ENCODE results near the gene AATK. TPM values are rescaled to one million over a fixed set of nuclear protein-coding genes. Genes with fewer than 3 reads are reported as not detected.

Gene AATK
- total RNA-seq, 1 experiment from 2014 or later: 1.1 TPM

GRCh38 chr17:81160306-81160705 lies 5.7 kb downstream of the AATK start:
- no peak for ATAC-seq
- peaks cover 6% of the 10 kb centered on the region for H3K27me3 ChIP-seq (ENCODE audit: low read length)

GRCh38 chr17:81159611-81160265 lies 6.3 kb downstream of the AATK start:
- BruUV-seq (replicated peaks): no TSS peak
- Histone ChIP-seq H3K4me2 (ENCODE audit: low read length) (no peak overlapping the region), H2AFZ (ENCODE audit: low read length) (no peak overlapping the region), H3K9me2 (replicated peaks; ENCODE audit: low read length) (no peaks in the 10 kb centered on the region), H3K79me2 (ENCODE audit: low read length) (no peaks in the 10 kb centered on the region), H3F3A (ENCODE audit: low read length, unreplicated experiment) (no peaks in the 10 kb centered on the region), H3K27me3 (ENCODE audit: low read length) (peaks cover under 1% of the 10 kb centered on the region; the same call in 1 of the 2 replicates), H4K20me1 (ENCODE audit: low read length) (no peaks in the 10 kb centered on the region), H3K4me3 (ENCODE audit: low read length) (no peak overlapping the region), H3K9me3 (ENCODE audit: low read length) (no peaks in the 10 kb centered on the region), H3K36me3 (ENCODE audit: low read depth, low read length) (no peaks in the 10 kb centered on the region), H3K4me1 (ENCODE audit: insufficient read depth, low read length) (no peaks in the 10 kb centered on the region), H3K9ac (ENCODE audit: low read length) (no peak overlapping the region), H3K27ac (ENCODE audit: low read length) (no peak overlapping the region)
- TF ChIP-seq, protein P1, sequence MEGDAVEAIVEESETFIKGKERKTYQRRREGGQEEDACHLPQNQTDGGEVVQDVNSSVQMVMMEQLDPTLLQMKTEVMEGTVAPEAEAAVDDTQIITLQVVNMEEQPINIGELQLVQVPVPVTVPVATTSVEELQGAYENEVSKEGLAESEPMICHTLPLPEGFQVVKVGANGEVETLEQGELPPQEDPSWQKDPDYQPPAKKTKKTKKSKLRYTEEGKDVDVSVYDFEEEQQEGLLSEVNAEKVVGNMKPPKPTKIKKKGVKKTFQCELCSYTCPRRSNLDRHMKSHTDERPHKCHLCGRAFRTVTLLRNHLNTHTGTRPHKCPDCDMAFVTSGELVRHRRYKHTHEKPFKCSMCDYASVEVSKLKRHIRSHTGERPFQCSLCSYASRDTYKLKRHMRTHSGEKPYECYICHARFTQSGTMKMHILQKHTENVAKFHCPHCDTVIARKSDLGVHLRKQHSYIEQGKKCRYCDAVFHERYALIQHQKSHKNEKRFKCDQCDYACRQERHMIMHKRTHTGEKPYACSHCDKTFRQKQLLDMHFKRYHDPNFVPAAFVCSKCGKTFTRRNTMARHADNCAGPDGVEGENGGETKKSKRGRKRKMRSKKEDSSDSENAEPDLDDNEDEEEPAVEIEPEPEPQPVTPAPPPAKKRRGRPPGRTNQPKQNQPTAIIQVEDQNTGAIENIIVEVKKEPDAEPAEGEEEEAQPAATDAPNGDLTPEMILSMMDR (conservative IDR thresholded peaks at IDR 0.05; ENCODE audit: low read depth, low read length): no peak
- TF ChIP-seq EZH2 (IDR thresholded peaks at IDR 0.05; ENCODE audit: low read length, unreplicated experiment) (no peak), EZH2phosphoT487 (IDR thresholded peaks at IDR 0.05; ENCODE audit: borderline replicate concordance, low read length) (no peak)
- ChIA-PET CTCF (no interaction called here), POLR2A (ENCODE audit: unreplicated experiment) (no interaction called here)
- no peak for DNase-seq
- no peak for ATAC-seq
- intact Hi-C loops (cut with micrococcal nuclease): no loop called here

More at GRCh38 chr17:81160306-81160705, 5.7 kb downstream of the AATK start:
- intact Hi-C loops (cut with micrococcal nuclease): no loop called here
- Histone ChIP-seq H3K27ac (ENCODE audit: low read length) (no peak overlapping the region), H4K20me1 (ENCODE audit: low read length) (no peaks in the 10 kb centered on the region), H3K9ac (ENCODE audit: low read length) (no peak overlapping the region), H3K4me3 (ENCODE audit: low read length) (no peak overlapping the region), H3K36me3 (ENCODE audit: low read depth, low read length) (no peaks in the 10 kb centered on the region), H3K9me3 (ENCODE audit: low read length) (no peaks in the 10 kb centered on the region), H3K79me2 (ENCODE audit: low read length) (no peaks in the 10 kb centered on the region), H2AFZ (ENCODE audit: low read length) (no peak overlapping the region), H3K9me2 (replicated peaks; ENCODE audit: low read length) (no peaks in the 10 kb centered on the region), H3K4me2 (ENCODE audit: low read length) (no peak overlapping the region), H3K4me1 (ENCODE audit: insufficient read depth, low read length) (no peaks in the 10 kb centered on the region), H3F3A (ENCODE audit: low read length, unreplicated experiment) (no peaks in the 10 kb centered on the region)
- CTCF ChIA-PET: no interaction called here
- no TSS peak for BruUV-seq (replicated peaks)
- POLR2A ChIA-PET (ENCODE audit: unreplicated experiment): no interaction called here
- no peak for TF ChIP-seq EZH2 (IDR thresholded peaks at IDR 0.05; ENCODE audit: low read length, unreplicated experiment)
- TF ChIP-seq EZH2phosphoT487 (IDR thresholded peaks at IDR 0.05; ENCODE audit: borderline replicate concordance, low read length): no peak
- TF ChIP-seq, protein P1 (conservative IDR thresholded peaks at IDR 0.05; ENCODE audit: low read depth, low read length): no peak
- no peak for DNase-seq
